NCI-H510A treated with DMSO at 0.1 percent for 48 hours (cell line): ENCODE measurements around the gene ACY1.
"Not testable (repeated sequence)": the region's sequence is repeated elsewhere in the genome, so short reads cannot be mapped to it uniquely, and the experiment has no call there.

ENCODE experiments used
- DNase-seq: peaks from one replicate; lab custom pipeline; 2025; lab: John Stamatoyannopoulos, UW

ACY1 gene

GRCh38 chr3:52024765-52025452 lies 41.6 kb downstream of the ACY1 start:
- no peak for DNase-seq

GRCh38 chr3:52025453-52025852 lies 42.1 kb downstream of the ACY1 start:
- no peak for DNase-seq

- no peak for DNase-seq
Measured at GRCh38 chr3:52026041-52026440, 42.7 kb downstream of the ACY1 start.

GRCh38 chr3:52028572-52028971 lies 45.2 kb downstream of the ACY1 start:
- no peak for DNase-seq

- DNase-seq = no peak
Measured at GRCh38 chr3:52029053-52029452, 45.7 kb downstream of the ACY1 start.

- DNase-seq = no peak
Measured at GRCh38 chr3:52029535-52029934, 46.2 kb downstream of the ACY1 start.

- DNase-seq = no peak
Measured at GRCh38 chr3:52030714-52031310, 47.5 kb downstream of the ACY1 start.

GRCh38 chr3:52031896-52032295 lies 48.6 kb downstream of the ACY1 start:
- no peak for DNase-seq

- no peak for DNase-seq
Measured at GRCh38 chr3:52032702-52033408, 49.5 kb downstream of the ACY1 start.

GRCh38 chr3:52033748-52034147 lies 50.4 kb downstream of the ACY1 start:
- not testable (repeated sequence) for DNase-seq

- no peak for DNase-seq
Measured at GRCh38 chr3:52034212-52034611, 50.9 kb downstream of the ACY1 start.

- no peak for DNase-seq
Measured at GRCh38 chr3:52034651-52035050, 51.3 kb downstream of the ACY1 start.

- DNase-seq = no peak
Measured at GRCh38 chr3:52036222-52036694, 52.9 kb downstream of the ACY1 start.

GRCh38 chr3:52036829-52037228 lies 53.5 kb downstream of the ACY1 start:
- no peak for DNase-seq

GRCh38 chr3:52037291-52037690 lies 54.0 kb downstream of the ACY1 start:
- no peak for DNase-seq

GRCh38 chr3:52038227-52038626 lies 54.9 kb downstream of the ACY1 start:
- DNase-seq = no peak
